IMR-90 (cell line): ENCODE data around the gene PRSS53. TPM values are rescaled to one million over a fixed set of nuclear protein-coding genes. Genes with fewer than 3 reads are reported as not detected.
A peak's percentile ranks its signal among the peaks of the same experiment; 100 is the strongest.

Source experiments
- ATAC-seq: fragments of 200-7000 bp; cut with Tn5 transposase; 2 replicates; pipeline ENCODE4 v1.9.1; 2020; ENCODE audit warnings: low read depth, mild to moderate bottlenecking, moderate library complexity
- BruUV-seq: library from RNA; stranded (reverse); fragments of 400-500 nt; replicated peaks from 2 replicates; lab custom pipeline; 2021; lab: Mats Ljungman, UMichigan
- CTCF ChIA-PET: fragments of 300-600 bp; formaldehyde crosslinking; extraction: SDS; loops from one replicate; lab custom pipeline; 2021; ENCODE audit warnings: antibody characterized with exemption; lab: Yijun Ruan, JAX
- POLR2A ChIA-PET: fragments of 300-600 bp; sonication (Branson Sonifier 250); formaldehyde crosslinking; loops from one replicate; lab custom pipeline; 2022; ENCODE audit warnings: antibody characterized with exemption; ENCODE audit not compliant: unreplicated experiment; lab: Charles Lee
- DNase-seq: peaks from one replicate; pipeline ENCODE4 v3.0.0; 2013
- H2AFZ ChIP-seq: replicated peaks from 2 replicates; pipeline ENCODE3; 2013; ENCODE audit warnings: low read length, mild to moderate bottlenecking; ENCODE audit not compliant: poor library complexity
- H2AK5ac ChIP-seq: 2 replicates; pipeline ENCODE4 v1.6.1; 2013; ENCODE audit warnings: low read depth, low read length, inconsistent platforms
- H2AK9ac ChIP-seq: replicated peaks from 2 replicates; pipeline ENCODE3; 2013; ENCODE audit warnings: mild to moderate bottlenecking, low read depth, low read length, moderate library complexity; ENCODE audit not compliant: poor library complexity
- H2BK120ac ChIP-seq: 2 replicates; pipeline ENCODE4 v1.6.1; 2013; ENCODE audit warnings: low read depth, low read length, inconsistent platforms
- H2BK15ac ChIP-seq: 3 replicates; pipeline ENCODE4 v1.6.1; 2013; ENCODE audit warnings: low read depth, low read length, inconsistent platforms
- H2BK20ac ChIP-seq: 2 replicates; pipeline ENCODE4 v1.6.1; 2013; ENCODE audit warnings: low read depth, mild to moderate bottlenecking, inconsistent platforms, low read length, moderate library complexity
- H2BK5ac ChIP-seq: 2 replicates; pipeline ENCODE4 v1.6.1; 2013; ENCODE audit warnings: mild to moderate bottlenecking, low read depth, low read length, inconsistent platforms; ENCODE audit not compliant: poor library complexity, severe bottlenecking
- H3K14ac ChIP-seq: replicated peaks from 2 replicates; pipeline ENCODE4 v1.6.1; 2013; ENCODE audit warnings: low read depth, low read length, inconsistent platforms
- H3K18ac ChIP-seq: 2 replicates; pipeline ENCODE4 v1.6.1; 2013; ENCODE audit warnings: low read depth, low read length, control low read depth
- H3K23ac ChIP-seq: 2 replicates; pipeline ENCODE4 v1.6.1; 2013; ENCODE audit warnings: low read depth, low read length, inconsistent platforms
- H3K27ac ChIP-seq: 2 replicates; pipeline ENCODE4 v1.5.1; 2013; ENCODE audit warnings: mild to moderate bottlenecking, control low read depth, low read length; ENCODE audit not compliant: insufficient read depth
- H3K27me3 ChIP-seq: 2 replicates; pipeline ENCODE4 v1.6.1; 2013; ENCODE audit warnings: low read length; ENCODE audit not compliant: control insufficient read depth, insufficient read depth
- H3K36me3 ChIP-seq: 2 replicates; pipeline ENCODE4 v1.6.1; 2013; ENCODE audit warnings: low read length, mixed read lengths; ENCODE audit not compliant: control insufficient read depth, insufficient read depth
- H3K4ac ChIP-seq: 2 replicates; pipeline ENCODE4 v1.6.1; 2013; ENCODE audit warnings: low read depth, low read length, inconsistent platforms
- H3K4me1 ChIP-seq: 2 replicates; pipeline ENCODE4 v1.6.1; 2013; ENCODE audit warnings: low read length, mixed read lengths; ENCODE audit not compliant: control insufficient read depth, insufficient read depth
- H3K4me2 ChIP-seq: 2 replicates; pipeline ENCODE4 v1.6.1; 2013; ENCODE audit warnings: low read depth, mild to moderate bottlenecking, control low read depth, low read length, moderate library complexity
- H3K4me3 ChIP-seq: 2 replicates; pipeline ENCODE4 v1.5.1; 2013; ENCODE audit warnings: low read depth, mild to moderate bottlenecking, control low read depth, low read length, moderate library complexity; ENCODE audit not compliant: insufficient read depth
- H3K56ac ChIP-seq: 2 replicates; pipeline ENCODE4 v1.6.1; 2013; ENCODE audit warnings: low read length, inconsistent platforms; ENCODE audit not compliant: insufficient read depth; ENCODE audit errors: extremely low read depth
- H3K79me1 ChIP-seq, 2 experiments: 2 replicates each; pipeline ENCODE4 v1.6.1; 2013; ENCODE audit warnings: low read length in 2 of 2, inconsistent platforms in 1 of 2, low read depth in 1 of 2
- H3K9ac ChIP-seq: 2 replicates; pipeline ENCODE4 v1.6.1; 2013; ENCODE audit warnings: low read depth, low read length, control low read depth
- H3K9me1 ChIP-seq: 2 replicates; pipeline ENCODE4 v1.6.1; 2013; ENCODE audit warnings: low read length, inconsistent platforms; ENCODE audit not compliant: insufficient read depth
- H3K9me3 ChIP-seq: 2 replicates; pipeline ENCODE4 v1.6.1; 2013; ENCODE audit warnings: low read length; ENCODE audit not compliant: control insufficient read depth, insufficient read depth
- H4K20me1 ChIP-seq: 2 replicates; pipeline ENCODE4 v1.6.1; 2013; ENCODE audit warnings: low read length, inconsistent platforms; ENCODE audit not compliant: insufficient read depth
- H4K5ac ChIP-seq: 2 replicates; pipeline ENCODE4 v1.6.1; 2013; ENCODE audit warnings: mild to moderate bottlenecking, low read depth, low read length, control low read depth
- H4K8ac ChIP-seq, 2 experiments: 2 replicates each; pipeline ENCODE4 v1.6.1; 2013; ENCODE audit warnings: low read depth in 2 of 2, low read length in 2 of 2, control low read depth in 1 of 2, inconsistent platforms in 1 of 2
- H4K91ac ChIP-seq: 2 replicates; pipeline ENCODE4 v1.6.1; 2013; ENCODE audit warnings: low read depth, low read length, inconsistent platforms; ENCODE audit not compliant: insufficient read depth
- MXI1 ChIP-seq: IDR thresholded peaks from 2 replicates; pipeline ENCODE4 v1.6.1; 2012; ENCODE audit warnings: low read depth, mild to moderate bottlenecking, low read length, moderate library complexity, borderline replicate concordance
- NFE2L2 ChIP-seq: fragments of 150-350 bp; IDR thresholded peaks from 2 replicates; pipeline ENCODE4 v1.6.1; 2016; ENCODE audit warnings: low read depth, mild to moderate bottlenecking, low read length
- WGBS, 2 experiments: methylation state at CpG; one replicate each; pipeline versions ENCODE4 v1.1.5 to v1.1.7; 2013; ENCODE audit warnings: missing lambda C conversion rate in 2 of 2; ENCODE audit not compliant: insufficient read length in 1 of 2; ENCODE audit errors: extremely low coverage in 2 of 2; 5-methylcytosine and 5-hydroxymethylcytosine counted together
- dilution Hi-C: fragments of 300-500 bp; cut with HindIII; formaldehyde crosslinking; loops from one replicate; pipeline ENCODE4 v1.14.3; 2018; ENCODE audit warnings: low sequenced_read_pairs; ENCODE audit not compliant: unreplicated experiment
- in situ Hi-C: fragments of 300-500 bp; cut with MboI; formaldehyde crosslinking; loops from 3 replicates; pipeline ENCODE4 v1.14.3; 2019; ENCODE audit warnings: low sequenced_read_pairs, inconsistent platforms, mixed read lengths
- intact Hi-C: fragments of 100-400 bp; cut with micrococcal nuclease; formaldehyde crosslinking; loops from 2 replicates; pipeline ENCODE4 v1.10.0; 2022
- polyA plus RNA-seq, 3 experiments: library from polyadenylated mRNA; depleted of rRNA; stranded (reverse); fragments of >200 nt; gene quantifications; 2 replicates each; pipeline ENCODE4 v1.2.3, GENCODE V29; 2012; ENCODE audit warnings: low replicate concordance in 1 of 3
- total RNA-seq: library from RNA; depleted of rRNA; stranded (reverse); fragments of >200 nt; gene quantifications from 2 replicates; pipeline ENCODE4 v1.2.3, GENCODE V29; 2012

Gene PRSS53
- total and polyA plus RNA-seq, 2 of the 4 experiments (the other 2 are of a cell fraction), result 0.72 to 5.9 TPM

DNA sequence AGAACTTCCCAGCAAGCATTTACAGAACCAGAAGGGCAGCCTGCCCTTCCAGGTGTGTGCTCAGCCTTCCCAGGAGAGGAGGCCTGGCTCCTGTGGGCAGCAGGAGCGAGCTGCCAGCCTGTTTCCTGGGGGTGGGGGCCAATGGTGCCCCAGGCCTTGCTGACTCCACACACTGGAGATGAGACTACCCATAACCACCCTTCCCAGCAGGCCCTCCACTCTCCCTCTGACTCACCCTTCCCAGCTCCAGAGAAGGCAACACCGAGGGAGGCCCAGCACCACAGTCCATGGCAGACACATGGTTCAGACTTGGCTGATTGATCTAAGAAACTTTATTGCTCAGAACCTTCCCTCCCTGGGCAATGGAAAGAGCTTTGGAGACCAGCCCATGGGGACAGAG, 1.8 kb upstream of the PRSS53 start:
- Histone ChIP-seq H3K36me3 (peaks cover 31% of the 10 kb centered on the region), H3K9ac (no peak overlapping the region), H4K5ac (no peak overlapping the region), H2AK9ac (peak overlapping the region; percentile 1), H3K79me1 (peaks cover 34 to 62% of the 10 kb centered on the region in 2 experiments), H3K4me3 (no peak overlapping the region), H2BK120ac (no peak overlapping the region), H3K23ac (no peak overlapping the region), H3K4me2 (no peak overlapping the region), H3K9me1 (peaks cover 13% of the 10 kb centered on the region), H3K9me3 (no peaks in the 10 kb centered on the region), H3K4ac (no peak overlapping the region), H2BK20ac (no peak overlapping the region), H4K8ac (peak overlapping the region in 1 of 2 experiments; percentile 11; a peak in 1 of 4 replicates), H3K14ac (no peak overlapping the region), H3K27me3 (no peaks in the 10 kb centered on the region), H3K27ac (no peak overlapping the region), H2AK5ac (no peak overlapping the region), H2AFZ (peak overlapping the region; percentile 13), H3K56ac (no peak overlapping the region), H2BK15ac (no peak overlapping the region), H4K20me1 (peaks cover 17% of the 10 kb centered on the region), H3K4me1 (peaks cover 3% of the 10 kb centered on the region), H3K18ac (no peak overlapping the region), H4K91ac (no peak overlapping the region), H2BK5ac (no peak overlapping the region)
- no TSS peak for BruUV-seq
- in situ Hi-C loops (no loop called here), dilution Hi-C loops (no loop called here), intact Hi-C loops (loop anchor here (5.0 kb wide), 1 partner anchor 58 kb away; the partner anchor contains the start of gene STX4)
- ATAC-seq, result no peak; the same call in 1 of the 2 replicates
- DNase-seq, result peak; percentile 65
- WGBS, 2 experiments, result 100% methylated on average over 1 of the region's 2 CpGs; no CpG with 5 or more reads in 1 of the 2 experiments
- TF ChIP-seq MXI1 (peak; percentile 47; the same call in 1 of the 2 replicates), NFE2L2 (no peak)
- ChIA-PET CTCF (no interaction called here), POLR2A (no interaction called here)
